Measurements from ENCODE around the gene FRG2B. TPM values are rescaled to one million over a fixed set of nuclear protein-coding genes. Genes with fewer than 3 reads are reported as not detected.
A peak's percentile ranks its signal among the peaks of the same experiment; 100 is the strongest.
"Not testable (repeated sequence)": the region's sequence is repeated elsewhere in the genome, so short reads cannot be mapped to it uniquely, and the experiment has no call there.

Gene FRG2B
- total RNA-seq, 1 donor from 2014 or later = not detected

DNA sequence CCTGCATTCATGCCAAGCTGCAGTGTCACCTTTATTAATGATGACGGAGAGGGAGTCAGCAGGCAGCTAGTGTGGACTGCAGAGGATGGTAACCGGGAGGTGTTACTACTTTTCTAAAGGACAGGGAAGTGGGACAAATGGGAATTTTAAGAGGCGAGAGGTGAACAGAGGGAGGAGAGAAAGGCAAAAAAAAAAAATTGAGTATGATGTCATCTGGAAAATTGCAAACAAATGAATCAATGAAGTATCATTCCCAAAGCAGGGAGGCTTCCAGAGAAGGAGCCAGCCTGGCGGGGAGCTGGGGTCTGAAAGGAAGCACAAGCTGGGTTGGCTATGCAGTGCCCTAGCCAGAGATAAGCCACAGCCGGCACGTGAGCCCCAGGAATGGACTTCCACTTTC lies 12.9 kb downstream of the FRG2B start:
- Mint-ChIP-seq H3K9me3 (ENCODE audit: unreplicated experiment) (peaks cover 19% of the 10 kb centered on the region), H3K4me3 (ENCODE audit: unreplicated experiment) (no peak overlapping the region), H3K27ac (ENCODE audit: unreplicated experiment) (no peak overlapping the region), H3K36me3 (ENCODE audit: unreplicated experiment) (no peaks in the 10 kb centered on the region), H3K4me1 (ENCODE audit: unreplicated experiment) (no peaks in the 10 kb centered on the region), H3K27me3 (ENCODE audit: unreplicated experiment) (peaks cover 2% of the 10 kb centered on the region)
- no peak for DNase-seq (ENCODE audit: extremely low spot score, unreplicated experiment)
- TF ChIP-seq, protein P1, sequence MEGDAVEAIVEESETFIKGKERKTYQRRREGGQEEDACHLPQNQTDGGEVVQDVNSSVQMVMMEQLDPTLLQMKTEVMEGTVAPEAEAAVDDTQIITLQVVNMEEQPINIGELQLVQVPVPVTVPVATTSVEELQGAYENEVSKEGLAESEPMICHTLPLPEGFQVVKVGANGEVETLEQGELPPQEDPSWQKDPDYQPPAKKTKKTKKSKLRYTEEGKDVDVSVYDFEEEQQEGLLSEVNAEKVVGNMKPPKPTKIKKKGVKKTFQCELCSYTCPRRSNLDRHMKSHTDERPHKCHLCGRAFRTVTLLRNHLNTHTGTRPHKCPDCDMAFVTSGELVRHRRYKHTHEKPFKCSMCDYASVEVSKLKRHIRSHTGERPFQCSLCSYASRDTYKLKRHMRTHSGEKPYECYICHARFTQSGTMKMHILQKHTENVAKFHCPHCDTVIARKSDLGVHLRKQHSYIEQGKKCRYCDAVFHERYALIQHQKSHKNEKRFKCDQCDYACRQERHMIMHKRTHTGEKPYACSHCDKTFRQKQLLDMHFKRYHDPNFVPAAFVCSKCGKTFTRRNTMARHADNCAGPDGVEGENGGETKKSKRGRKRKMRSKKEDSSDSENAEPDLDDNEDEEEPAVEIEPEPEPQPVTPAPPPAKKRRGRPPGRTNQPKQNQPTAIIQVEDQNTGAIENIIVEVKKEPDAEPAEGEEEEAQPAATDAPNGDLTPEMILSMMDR (IDR thresholded peaks at IDR 0.05) = no peak

DNA sequence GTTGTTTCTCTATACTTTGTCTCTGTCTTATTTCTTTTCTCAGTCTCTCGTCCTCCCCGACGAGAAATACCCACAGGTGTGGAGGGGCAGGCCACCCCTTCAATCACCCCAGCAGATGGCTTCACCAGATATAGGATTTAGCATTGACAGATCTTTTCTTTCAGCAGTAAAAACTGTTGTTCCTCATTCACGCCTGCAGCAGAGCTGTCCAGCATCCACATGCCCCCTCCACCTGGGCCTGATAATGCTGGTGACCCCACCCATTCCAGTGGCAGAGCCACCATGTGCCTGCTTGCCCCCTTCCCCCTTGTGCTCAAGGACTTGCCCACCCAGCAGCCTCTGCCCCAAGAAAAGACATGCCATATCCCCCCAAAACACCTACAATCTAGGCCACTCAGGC lies 15.5 kb downstream of the FRG2B start:
- Mint-ChIP-seq H3K9me3 (ENCODE audit: unreplicated experiment) (peaks cover 22% of the 10 kb centered on the region), H3K27me3 (ENCODE audit: unreplicated experiment) (peaks cover 13% of the 10 kb centered on the region), H3K36me3 (ENCODE audit: unreplicated experiment) (no peaks in the 10 kb centered on the region), H3K4me3 (ENCODE audit: unreplicated experiment) (no peak overlapping the region), H3K4me1 (ENCODE audit: unreplicated experiment) (no peaks in the 10 kb centered on the region), H3K27ac (ENCODE audit: unreplicated experiment) (no peak overlapping the region)
- no peak for DNase-seq (ENCODE audit: extremely low spot score, unreplicated experiment)
- TF ChIP-seq, protein P1 (IDR thresholded peaks at IDR 0.05) = no peak

GRCh38 chr10:133608855-133609254 lies 17.7 kb downstream of the FRG2B start:
- TF ChIP-seq, protein P1 (IDR thresholded peaks at IDR 0.05) = peak; percentile 51
- Mint-ChIP-seq H3K27me3 (ENCODE audit: unreplicated experiment) (peaks cover 13% of the 10 kb centered on the region), H3K36me3 (ENCODE audit: unreplicated experiment) (no peaks in the 10 kb centered on the region), H3K4me3 (ENCODE audit: unreplicated experiment) (no peak overlapping the region), H3K27ac (ENCODE audit: unreplicated experiment) (no peak overlapping the region), H3K9me3 (ENCODE audit: unreplicated experiment) (peaks cover 18% of the 10 kb centered on the region), H3K4me1 (ENCODE audit: unreplicated experiment) (no peaks in the 10 kb centered on the region)
- DNase-seq (ENCODE audit: extremely low spot score, unreplicated experiment) = no peak

DNA sequence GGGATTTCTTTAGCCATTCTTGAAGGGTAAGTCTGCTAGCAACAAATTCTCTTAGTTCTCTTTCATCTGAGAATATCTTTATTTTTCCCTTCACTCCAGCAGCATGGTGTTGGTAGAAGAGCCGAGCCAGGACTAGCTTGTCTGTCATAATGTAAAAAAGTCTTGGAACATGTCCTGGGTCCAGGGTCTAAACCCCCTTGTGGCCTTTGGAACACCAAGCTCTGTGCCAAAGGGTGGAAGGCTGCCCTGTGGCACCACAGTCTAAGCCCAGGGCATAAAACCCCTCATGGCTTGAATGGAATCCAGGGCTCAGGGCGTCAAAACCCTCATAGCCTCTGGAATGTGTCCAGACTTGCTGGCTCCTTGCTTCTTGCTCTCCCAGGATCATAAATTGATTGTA lies 23.2 kb downstream of the FRG2B start:
- H3K36me3 Mint-ChIP-seq (ENCODE audit: unreplicated experiment); H3K4me3 Mint-ChIP-seq (ENCODE audit: unreplicated experiment); H3K4me1 Mint-ChIP-seq (ENCODE audit: unreplicated experiment); DNase-seq (ENCODE audit: extremely low spot score, unreplicated experiment); H3K27ac Mint-ChIP-seq (ENCODE audit: unreplicated experiment); H3K9me3 Mint-ChIP-seq (ENCODE audit: unreplicated experiment): not testable (repeated sequence)
- H3K27me3 Mint-ChIP-seq (ENCODE audit: unreplicated experiment) = peaks cover 13% of the 10 kb centered on the region

GRCh38 chr10:133600657-133601056 lies 25.9 kb downstream of the FRG2B start:
- Mint-ChIP-seq H3K27me3 (ENCODE audit: unreplicated experiment) (peaks cover 5% of the 10 kb centered on the region), H3K4me3 (ENCODE audit: unreplicated experiment) (no peak overlapping the region), H3K36me3 (ENCODE audit: unreplicated experiment) (no peaks in the 10 kb centered on the region), H3K4me1 (ENCODE audit: unreplicated experiment) (no peaks in the 10 kb centered on the region), H3K9me3 (ENCODE audit: unreplicated experiment) (no peaks in the 10 kb centered on the region), H3K27ac (ENCODE audit: unreplicated experiment) (no peak overlapping the region)
- TF ChIP-seq, protein P1 (IDR thresholded peaks at IDR 0.05) = no peak
- DNase-seq (ENCODE audit: extremely low spot score, unreplicated experiment) = no peak

- H3K27me3 Mint-ChIP-seq (ENCODE audit: unreplicated experiment) = peaks cover 11% of the 10 kb centered on the region
- not testable (repeated sequence) for H3K36me3 Mint-ChIP-seq (ENCODE audit: unreplicated experiment); H3K4me3 Mint-ChIP-seq (ENCODE audit: unreplicated experiment); DNase-seq (ENCODE audit: extremely low spot score, unreplicated experiment); H3K4me1 Mint-ChIP-seq (ENCODE audit: unreplicated experiment); H3K9me3 Mint-ChIP-seq (ENCODE audit: unreplicated experiment); H3K27ac Mint-ChIP-seq (ENCODE audit: unreplicated experiment)
These were observed 26.7 kb downstream of the FRG2B start for GRCh38 chr10:133599869-133600268.
